ENCODE results near the gene NSG1.

GRCh38 chr4:4436244-4436823 is 49.4 kb downstream of the NSG1 start:
- TF ChIP-seq CTCF (IDR thresholded peaks at IDR 0.05; ENCODE audit: extremely low read depth in 1 of 2, insufficient read depth in 1 of 2, low read depth in 1 of 2, low read length in 2 of 2) (no peak), POLR2A (IDR thresholded peaks at IDR 0.05; ENCODE audit: low read depth, low read length) (no peak), FOS (IDR thresholded peaks at IDR 0.05; ENCODE audit: borderline replicate concordance, insufficient read depth, low read length) (no peak), JUN (IDR thresholded peaks at IDR 0.05; ENCODE audit: borderline replicate concordance, insufficient read depth, insufficient read length, low read depth) (no peak), MAX (IDR thresholded peaks at IDR 0.05; ENCODE audit: insufficient read depth, insufficient read length) (no peak), EZH2 (IDR thresholded peaks at IDR 0.05; ENCODE audit: borderline replicate concordance, low read depth, low read length, severe bottlenecking) (no peak), GATA2 (IDR thresholded peaks at IDR 0.05; ENCODE audit: insufficient read depth, insufficient read length, low read depth, low read length) (no peak), POLR2AphosphoS5 (IDR thresholded peaks at IDR 0.05; ENCODE audit: insufficient read depth, low read depth, low read length) (no peak), MYC (IDR thresholded peaks at IDR 0.05; ENCODE audit: low read depth, low read length) (no peak)

Data from endothelial cell of umbilical vein (primary cell).